Type B pancreatic cell (in vitro differentiated cells): ENCODE data around the gene PEX1. TPM values are rescaled to one million over a fixed set of nuclear protein-coding genes. Genes with fewer than 3 reads are reported as not detected.

ENCODE experiments used
- DNase-seq: peaks from one replicate; pipeline ENCODE4 v3.0.0; 2021; ENCODE audit warnings: mixed read lengths; ENCODE audit not compliant: unreplicated experiment; ENCODE audit errors: extremely low spot score
- H3K27ac Mint-ChIP-seq: 2 replicates; pipeline ENCODE4 v1.8.0; 2021; ENCODE audit warnings: mild to moderate bottlenecking, mixed read lengths
- H3K27me3 Mint-ChIP-seq: 2 replicates; pipeline ENCODE4 v1.8.0; 2021; ENCODE audit warnings: mixed read lengths
- H3K36me3 Mint-ChIP-seq: 2 replicates; pipeline ENCODE4 v1.8.0; 2021; ENCODE audit warnings: mixed read lengths
- H3K4me1 Mint-ChIP-seq: one replicate; pipeline ENCODE4 v1.8.0; 2021; ENCODE audit warnings: mixed read lengths; ENCODE audit not compliant: unreplicated experiment
- H3K4me3 Mint-ChIP-seq: 2 replicates; pipeline ENCODE4 v1.8.0; 2021; ENCODE audit warnings: mild to moderate bottlenecking, mixed read lengths
- H3K9me3 Mint-ChIP-seq: 2 replicates; pipeline ENCODE4 v1.8.0; 2021; ENCODE audit warnings: mixed read lengths
- long read RNA-seq: library from polyadenylated mRNA; unstranded; transcript quantifications from one replicate; pipeline ENCODE4 v2.0.0, GENCODE V29; 2020
- total RNA-seq: library from RNA; stranded (reverse); gene quantifications from 2 replicates; pipeline ENCODE4 v1.2.1, GENCODE V29; 2021; ENCODE audit warnings: low replicate concordance
- TF ChIP-seq, protein P1 (sequence below): fragments of 200-600 bp; sonication (generic); conservative IDR thresholded peaks from 2 replicates; pipeline ENCODE4 v1.5.0; 2021; ENCODE audit warnings: antibody characterized with exemption, mild to moderate bottlenecking

The PEX1 gene
- 19.7 and 22.2 TPM in 2 replicates for total RNA-seq
- long read RNA-seq, partial matches to known transcripts, result 25 of 25 reads
- long read RNA-seq, other reads (novel, unspliced or antisense), result 0 of 25 reads

DNA sequence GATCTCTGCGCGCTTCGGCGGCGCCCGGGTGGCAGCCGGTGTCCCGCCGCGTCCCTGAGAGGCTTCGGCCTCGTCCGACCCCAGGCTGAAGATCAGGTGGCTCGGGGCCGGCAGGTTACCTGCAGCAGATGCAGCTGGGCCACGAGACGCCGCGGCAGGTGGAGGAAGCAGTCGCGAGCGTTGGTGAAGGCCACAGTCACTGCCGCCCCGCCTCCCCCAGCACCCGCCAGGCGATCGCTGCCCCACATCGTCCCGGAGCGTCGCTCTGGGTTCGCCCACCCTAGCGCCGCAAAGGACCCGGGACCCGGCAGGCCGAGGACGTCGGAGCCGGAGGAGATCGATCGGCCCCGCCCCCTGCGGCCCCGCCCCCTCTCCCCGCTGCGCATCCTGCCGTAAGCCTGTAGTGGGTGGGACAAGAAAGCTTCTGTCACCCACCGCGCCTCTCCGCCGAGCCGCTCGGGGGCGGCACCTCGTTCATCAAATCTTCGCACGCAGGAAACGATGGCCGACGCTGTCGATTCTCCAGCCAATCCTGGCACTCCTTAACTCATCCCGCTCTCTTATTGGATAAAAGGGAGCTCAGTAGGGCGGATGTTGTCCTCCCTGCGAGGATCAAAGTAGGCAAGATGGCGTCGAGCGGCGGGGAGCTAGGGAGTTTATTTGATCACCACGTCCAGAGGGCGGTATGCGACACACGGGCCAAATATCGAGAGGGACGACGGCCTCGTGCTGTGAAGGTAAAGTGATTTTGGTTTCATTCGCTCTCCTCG is at the start of gene PEX1, which contains the start of gene RBM48:
TSS of gene PEX1 (minus strand) at position 333 of the 770 bp plus-strand sequence. CDS start at position 248, 85 bp downstream.
TSS of gene RBM48 (plus strand) at position 608 of the 770 bp plus-strand sequence. CDS start at position 627, 19 bp downstream.
- H3K27ac Mint-ChIP-seq, result peak within 1 kb of the TSS; percentile 99
- H3K36me3 Mint-ChIP-seq, result peaks cover 13% of the 10 kb centered on the region
- TF ChIP-seq, protein P1, sequence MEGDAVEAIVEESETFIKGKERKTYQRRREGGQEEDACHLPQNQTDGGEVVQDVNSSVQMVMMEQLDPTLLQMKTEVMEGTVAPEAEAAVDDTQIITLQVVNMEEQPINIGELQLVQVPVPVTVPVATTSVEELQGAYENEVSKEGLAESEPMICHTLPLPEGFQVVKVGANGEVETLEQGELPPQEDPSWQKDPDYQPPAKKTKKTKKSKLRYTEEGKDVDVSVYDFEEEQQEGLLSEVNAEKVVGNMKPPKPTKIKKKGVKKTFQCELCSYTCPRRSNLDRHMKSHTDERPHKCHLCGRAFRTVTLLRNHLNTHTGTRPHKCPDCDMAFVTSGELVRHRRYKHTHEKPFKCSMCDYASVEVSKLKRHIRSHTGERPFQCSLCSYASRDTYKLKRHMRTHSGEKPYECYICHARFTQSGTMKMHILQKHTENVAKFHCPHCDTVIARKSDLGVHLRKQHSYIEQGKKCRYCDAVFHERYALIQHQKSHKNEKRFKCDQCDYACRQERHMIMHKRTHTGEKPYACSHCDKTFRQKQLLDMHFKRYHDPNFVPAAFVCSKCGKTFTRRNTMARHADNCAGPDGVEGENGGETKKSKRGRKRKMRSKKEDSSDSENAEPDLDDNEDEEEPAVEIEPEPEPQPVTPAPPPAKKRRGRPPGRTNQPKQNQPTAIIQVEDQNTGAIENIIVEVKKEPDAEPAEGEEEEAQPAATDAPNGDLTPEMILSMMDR, result peak; percentile 8
- H3K9me3 Mint-ChIP-seq, result no peaks in the 10 kb centered on the region
- peaks cover 3% of the 10 kb centered on the region for H3K27me3 Mint-ChIP-seq
- DNase-seq, result peak; percentile 95
- H3K4me1 Mint-ChIP-seq, result peaks cover 19% of the 10 kb centered on the region
- H3K4me3 Mint-ChIP-seq, result peak within 1 kb of the TSS; percentile 99

- no peaks in the 10 kb centered on the region for H3K9me3 Mint-ChIP-seq
- no peak overlapping the region for H3K27ac Mint-ChIP-seq
- TF ChIP-seq, protein P1, result no peak
- DNase-seq, result no peak
- no peak overlapping the region for H3K4me3 Mint-ChIP-seq
- peaks cover 20% of the 10 kb centered on the region for H3K36me3 Mint-ChIP-seq
- H3K27me3 Mint-ChIP-seq, result no peaks in the 10 kb centered on the region
- no peaks in the 10 kb centered on the region for H3K4me1 Mint-ChIP-seq
Measured at GRCh38 chr7:92576296-92576695, 48.0 kb upstream of the PEX1 start.

DNA sequence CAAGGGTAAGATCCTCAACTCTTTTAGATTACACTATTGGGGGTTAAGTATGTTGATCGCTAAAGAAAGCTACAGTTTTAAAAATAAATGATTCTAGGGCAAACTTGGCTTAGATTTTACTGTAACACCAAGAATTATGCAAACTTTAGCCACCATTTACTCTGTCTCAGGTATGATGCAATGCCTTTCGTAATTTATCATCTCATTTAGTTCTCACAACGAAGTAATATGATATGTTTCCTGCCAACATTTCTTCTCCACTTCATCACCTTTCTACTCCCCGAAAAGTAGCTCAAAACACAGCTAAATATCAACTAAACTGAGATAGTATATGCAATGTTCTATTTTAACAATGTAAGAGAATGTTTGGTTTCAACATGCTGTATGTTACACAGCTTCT is 40.8 kb upstream of the PEX1 start:
- Mint-ChIP-seq H3K4me1 (no peaks in the 10 kb centered on the region), H3K27me3 (no peaks in the 10 kb centered on the region), H3K4me3 (no peak overlapping the region), H3K9me3 (no peaks in the 10 kb centered on the region), H3K27ac (no peak overlapping the region), H3K36me3 (peaks cover 17% of the 10 kb centered on the region)
- TF ChIP-seq, protein P1, result no peak
- DNase-seq, result no peak

GRCh38 chr7:92567460-92567859 is 39.1 kb upstream of the PEX1 start:
- H3K27me3 Mint-ChIP-seq, result no peaks in the 10 kb centered on the region
- H3K36me3 Mint-ChIP-seq, result peaks cover 23% of the 10 kb centered on the region
- no peaks in the 10 kb centered on the region for H3K9me3 Mint-ChIP-seq
- H3K27ac Mint-ChIP-seq, result no peak overlapping the region
- TF ChIP-seq, protein P1, result no peak
- DNase-seq, result no peak
- no peak overlapping the region for H3K4me3 Mint-ChIP-seq
- H3K4me1 Mint-ChIP-seq, result no peaks in the 10 kb centered on the region

GRCh38 chr7:92563345-92563744 is 35.0 kb upstream of the PEX1 start:
- no peaks in the 10 kb centered on the region for H3K4me1 Mint-ChIP-seq
- peaks cover 17% of the 10 kb centered on the region for H3K36me3 Mint-ChIP-seq
- TF ChIP-seq, protein P1, result no peak
- DNase-seq, result no peak
- no peak overlapping the region for H3K27ac Mint-ChIP-seq
- H3K4me3 Mint-ChIP-seq, result no peak overlapping the region
- no peaks in the 10 kb centered on the region for H3K27me3 Mint-ChIP-seq
- no peaks in the 10 kb centered on the region for H3K9me3 Mint-ChIP-seq
